Measurements from ENCODE around the gene ARL5C.

Gene ARL5C

GRCh38 chr17:39165841-39166349 lies at the start of gene ARL5C:
ARL5C (minus strand) TSS chr17:39166161; CDS start chr17:39165760, 401 bp downstream.
- no peak for DNase-seq

- no peak for DNase-seq
Measured at GRCh38 chr17:39213852-39214251, 47.9 kb upstream of the ARL5C start.

GRCh38 chr17:39212841-39213480 lies 47.0 kb upstream of the ARL5C start:
- no peak for DNase-seq

GRCh38 chr17:39212195-39212810 lies 46.3 kb upstream of the ARL5C start:
- DNase-seq: no peak

- DNase-seq: no peak
Measured at GRCh38 chr17:39210093-39210434, 44.1 kb upstream of the ARL5C start.

GRCh38 chr17:39209317-39210092 lies 43.5 kb upstream of the ARL5C start:
- DNase-seq: no peak

- peak; percentile 29 for DNase-seq
Measured at GRCh38 chr17:39208893-39209292, 42.9 kb upstream of the ARL5C start.

- DNase-seq: no peak
Measured at GRCh38 chr17:39208136-39208535, 42.2 kb upstream of the ARL5C start.

GRCh38 chr17:39205112-39205526 lies 39.2 kb upstream of the ARL5C start:
- DNase-seq: no peak

- no peak for DNase-seq
Measured at GRCh38 chr17:39204245-39204644, 38.3 kb upstream of the ARL5C start.

- DNase-seq: no peak
Measured at GRCh38 chr17:39200957-39201510, 35.1 kb upstream of the ARL5C start.

- peak; percentile 70 for DNase-seq
Measured at GRCh38 chr17:39200070-39200879, 34.3 kb upstream of the ARL5C start, which contains the start of gene RPL19. RPL19 (plus strand) TSS chr17:39200283; CDS start chr17:39200345, 62 bp downstream.

GRCh38 chr17:39199820-39200069 lies 33.8 kb upstream of the ARL5C start:
- DNase-seq: peak; percentile 84

- no peak for DNase-seq
Measured at GRCh38 chr17:39198186-39198566, 32.2 kb upstream of the ARL5C start.

GRCh38 chr17:39197380-39198185 lies 31.6 kb upstream of the ARL5C start, which contains the start of gene CACNB1:
CACNB1 (minus strand) TSS chr17:39197669; CDS start chr17:39197495, 174 bp downstream.
- peak; percentile 83 for DNase-seq

- DNase-seq: peak; percentile 51
Measured at GRCh38 chr17:39196808-39197291, 30.9 kb upstream of the ARL5C start.

GRCh38 chr17:39196241-39196807 lies 30.4 kb upstream of the ARL5C start:
- DNase-seq: no peak

GRCh38 chr17:39195568-39196160 lies 29.7 kb upstream of the ARL5C start:
- no peak for DNase-seq

GRCh38 chr17:39194985-39195524 lies 29.1 kb upstream of the ARL5C start:
- no peak for DNase-seq
